Stimulated activated effector memory CD8-positive, alpha-beta T cell treated with anti-CD3 and anti-CD28 coated beads, Interleukin-12 subunit alpha, Interleukin-12 subunit beta, amount 100 ng/mL, for 72 hours (primary cell): ENCODE data around the gene XRCC5.
A peak's percentile ranks its signal among the peaks of the same experiment; 100 is the strongest.
"Not testable (repeated sequence)": the region's sequence is repeated elsewhere in the genome, so short reads cannot be mapped to it uniquely, and the experiment has no call there.

Source experiments
- ATAC-seq: fragments of 150-1000 bp; cut with Tn5 transposase; 2 replicates; pipeline ENCODE4 v1.10.0; 2021
- DNase-seq, 2 donors: peaks; one replicate each; pipeline ENCODE4 v3.0.0; 2021 to 2022; ENCODE audit warnings: low spot score in 2 of 2
- H3K27ac Mint-ChIP-seq: one replicate; pipeline ENCODE4 v1.8.0; 2022; ENCODE audit warnings: mild to moderate bottlenecking, mixed read lengths
- H3K36me3 Mint-ChIP-seq: one replicate; pipeline ENCODE4 v1.8.0; 2022; ENCODE audit warnings: mild to moderate bottlenecking, mixed read lengths
- H3K4me1 Mint-ChIP-seq: one replicate; pipeline ENCODE4 v1.8.0; 2022; ENCODE audit warnings: mixed read lengths
- H3K4me3 Mint-ChIP-seq: one replicate; pipeline ENCODE4 v1.8.0; 2022; ENCODE audit warnings: mild to moderate bottlenecking, mixed read lengths
- H3K9me3 Mint-ChIP-seq: one replicate; pipeline ENCODE4 v1.8.0; 2022; ENCODE audit warnings: mixed read lengths

The XRCC5 gene

DNA sequence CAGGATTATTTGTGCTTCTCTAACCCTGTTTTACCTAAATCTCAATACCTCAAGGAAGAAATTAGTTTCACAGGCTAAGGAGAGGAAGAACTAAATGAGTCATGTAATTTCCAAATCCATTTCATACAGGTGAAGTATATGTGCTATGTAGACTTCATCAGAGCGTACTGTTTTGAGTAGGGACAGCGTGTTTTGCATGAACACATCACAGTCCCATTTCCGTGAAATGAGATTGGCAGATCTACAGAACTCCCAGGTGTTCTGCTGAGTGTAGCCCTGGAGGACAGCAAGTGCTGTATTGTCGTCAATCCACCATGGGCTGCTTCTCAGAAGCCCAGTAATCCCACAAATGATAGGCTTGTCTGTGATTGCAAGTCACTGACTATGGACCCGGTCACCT, 97.7 kb downstream of the XRCC5 start:
- DNase-seq = no peak
- H3K36me3 Mint-ChIP-seq = no peaks in the 10 kb centered on the region
- H3K27ac Mint-ChIP-seq = peak overlapping the region; percentile 68
- peak; percentile 45 for ATAC-seq
- H3K4me3 Mint-ChIP-seq = no peak overlapping the region
- H3K9me3 Mint-ChIP-seq = no peaks in the 10 kb centered on the region
- peaks cover 32% of the 10 kb centered on the region for H3K4me1 Mint-ChIP-seq

DNA sequence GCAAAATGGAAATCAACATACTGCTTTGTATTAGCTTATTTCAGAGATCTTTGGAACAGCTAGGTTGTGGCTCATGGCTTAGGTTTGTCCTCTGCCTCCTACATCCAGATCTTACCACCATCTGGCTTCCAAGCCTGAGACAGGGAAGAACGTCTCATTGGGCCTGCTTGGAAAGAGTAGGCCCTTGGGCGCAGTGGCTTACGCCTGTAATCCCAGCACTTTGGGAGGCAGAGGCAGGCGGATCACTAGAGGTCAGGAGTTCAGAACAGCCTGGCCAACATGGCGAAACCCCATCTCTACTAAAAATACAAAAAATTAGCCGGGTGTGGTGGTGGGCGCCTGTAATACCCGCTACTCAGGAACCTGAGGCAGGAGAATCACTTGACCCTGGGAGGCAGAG, 99.5 kb downstream of the XRCC5 start:
- not testable (repeated sequence) for H3K27ac Mint-ChIP-seq, H3K4me3 Mint-ChIP-seq, DNase-seq, H3K9me3 Mint-ChIP-seq, H3K36me3 Mint-ChIP-seq, ATAC-seq
- peaks cover 32% of the 10 kb centered on the region for H3K4me1 Mint-ChIP-seq

DNA sequence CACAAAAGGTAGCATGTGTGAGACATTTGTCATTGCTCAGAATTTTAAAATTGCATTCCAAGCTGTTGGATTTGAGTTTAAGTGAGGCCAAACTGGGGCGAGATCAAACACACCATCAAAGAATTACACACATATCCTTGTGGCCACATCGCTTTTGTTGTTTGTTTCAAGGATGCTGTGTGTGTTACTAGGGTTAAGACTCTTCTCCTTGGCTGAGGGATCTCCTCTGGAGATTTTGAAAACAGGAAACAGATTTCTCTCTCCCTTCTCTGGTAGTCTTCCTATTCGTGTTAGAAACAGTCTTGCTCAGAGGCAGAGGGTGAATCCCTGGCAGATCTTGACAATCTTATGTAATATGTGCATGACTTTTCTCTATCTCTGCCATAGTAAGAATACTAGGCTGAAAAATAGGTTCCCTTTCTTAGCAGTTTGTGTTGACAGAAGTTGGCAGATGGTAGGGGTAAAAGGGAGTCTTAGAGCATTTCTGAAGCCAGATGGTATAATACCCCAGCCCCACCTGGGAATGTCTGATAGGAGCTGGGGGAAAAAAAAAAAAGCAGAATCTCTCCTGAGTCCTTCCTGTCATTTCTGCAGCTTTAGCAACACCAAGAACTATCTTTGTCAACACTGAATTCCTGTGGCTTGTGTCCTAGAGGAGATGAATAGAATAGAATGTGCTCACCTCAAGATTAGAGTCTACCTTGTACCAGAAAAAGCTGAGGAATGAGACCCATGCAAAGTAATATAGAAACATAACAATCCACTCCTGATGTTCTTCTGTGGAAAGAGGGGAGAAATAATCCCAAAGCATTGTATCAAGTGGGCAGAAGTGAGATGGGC, 101.8 kb downstream of the XRCC5 start:
- peak overlapping the region; percentile 89 for H3K27ac Mint-ChIP-seq
- H3K4me1 Mint-ChIP-seq = peaks cover 22% of the 10 kb centered on the region
- H3K36me3 Mint-ChIP-seq = peaks cover 6% of the 10 kb centered on the region

DNA sequence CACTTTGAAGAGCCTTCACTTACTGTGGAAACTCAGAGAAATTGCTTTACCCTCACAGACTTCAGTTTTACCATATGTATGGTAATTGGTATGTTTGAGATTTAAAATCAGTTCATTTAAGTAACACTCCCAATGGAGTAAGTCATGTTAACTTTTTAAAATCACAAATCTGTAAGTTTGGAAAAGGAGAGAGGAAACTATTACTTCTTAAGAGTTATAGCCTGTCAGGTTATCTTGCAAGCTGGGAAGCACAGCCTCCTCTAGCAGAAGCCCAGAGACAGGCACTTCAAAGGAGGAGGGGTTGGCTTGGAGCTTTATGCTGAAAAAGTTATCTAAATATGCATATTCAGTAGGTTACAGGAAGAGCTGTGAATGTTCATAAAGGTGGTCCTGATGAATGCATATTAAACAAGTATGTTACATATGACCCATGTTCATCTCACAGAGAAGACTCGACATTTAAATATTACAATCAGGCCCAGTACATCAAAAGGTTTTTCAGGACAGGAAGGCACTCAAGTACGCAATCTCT, 102.5 kb downstream of the XRCC5 start:
- peaks cover 6% of the 10 kb centered on the region for H3K36me3 Mint-ChIP-seq
- H3K4me3 Mint-ChIP-seq = no peak overlapping the region
- DNase-seq (no peak), ATAC-seq (no peak)
- H3K4me1 Mint-ChIP-seq = peaks cover 16% of the 10 kb centered on the region
- H3K9me3 Mint-ChIP-seq = no peaks in the 10 kb centered on the region
- H3K27ac Mint-ChIP-seq = peak overlapping the region; percentile 89

More for the DNA sequence above, 101.8 kb downstream of the XRCC5 start:
- ATAC-seq (no peak), DNase-seq (no peak)
- Mint-ChIP-seq H3K9me3 (no peaks in the 10 kb centered on the region), H3K4me3 (no peak overlapping the region)

DNA sequence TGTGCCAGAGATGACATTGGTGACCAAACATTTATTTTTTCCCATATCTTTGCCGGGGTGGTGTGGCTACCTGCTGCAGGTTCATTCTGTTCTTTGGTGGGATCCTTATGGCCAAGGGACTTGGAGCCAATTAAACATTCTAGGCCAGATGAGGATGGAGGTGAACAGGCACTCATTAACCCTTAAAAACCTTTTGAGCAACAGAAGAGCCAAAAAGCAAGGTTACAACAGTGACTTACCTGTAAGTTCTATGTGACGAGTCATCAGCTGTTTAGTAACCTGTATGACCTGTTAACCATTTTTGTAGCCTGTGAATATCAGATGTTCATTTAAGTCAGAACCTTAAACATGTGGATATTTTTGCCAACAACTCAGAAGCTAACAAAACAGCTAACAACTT, 105.6 kb downstream of the XRCC5 start:
- DNase-seq (no peak), ATAC-seq (no peak)
- H3K9me3 Mint-ChIP-seq = no peaks in the 10 kb centered on the region
- no peak overlapping the region for H3K4me3 Mint-ChIP-seq
- peaks cover 27% of the 10 kb centered on the region for H3K4me1 Mint-ChIP-seq
- H3K36me3 Mint-ChIP-seq = peaks cover 6% of the 10 kb centered on the region
- no peak overlapping the region for H3K27ac Mint-ChIP-seq

DNA sequence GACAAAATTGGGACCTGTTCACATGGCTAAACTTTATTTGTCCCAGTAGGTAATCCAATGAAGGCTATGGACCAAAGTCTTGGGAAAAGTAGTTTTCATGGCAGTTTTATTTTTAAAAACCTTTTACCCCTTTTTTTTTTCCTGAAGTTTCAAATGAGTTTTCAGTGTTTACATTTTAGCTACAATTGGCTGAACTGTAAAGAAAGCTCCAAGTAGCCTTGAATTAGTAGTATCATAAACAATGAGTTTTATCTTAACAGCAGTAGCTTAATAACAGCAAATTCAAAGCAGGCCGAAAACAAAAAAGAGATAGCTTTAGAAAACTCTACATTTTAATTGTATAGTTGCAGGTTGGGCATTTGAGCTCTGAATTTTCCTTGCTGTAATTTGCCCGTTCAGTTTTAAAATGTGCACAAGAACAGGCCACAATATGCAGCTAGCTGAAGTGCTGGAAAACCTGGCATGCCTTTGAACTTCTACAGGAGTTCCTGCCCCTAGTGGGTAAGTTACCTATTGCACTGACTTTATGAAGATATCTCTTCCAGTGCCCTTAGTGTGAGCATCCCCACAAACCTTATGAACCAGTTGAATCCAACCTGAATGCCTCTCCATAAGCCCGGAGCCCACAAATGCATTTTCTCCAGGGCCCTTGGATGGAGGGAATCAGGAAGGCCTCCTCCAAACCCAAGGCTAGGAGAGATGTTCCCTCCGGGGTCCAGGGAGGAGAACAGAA, 106.7 kb downstream of the XRCC5 start:
- no peak overlapping the region for H3K4me3 Mint-ChIP-seq
- peaks cover 28% of the 10 kb centered on the region for H3K4me1 Mint-ChIP-seq
- ATAC-seq = no peak
- peaks cover 6% of the 10 kb centered on the region for H3K36me3 Mint-ChIP-seq
- H3K9me3 Mint-ChIP-seq = no peaks in the 10 kb centered on the region
- H3K27ac Mint-ChIP-seq = peak overlapping the region; percentile 36
- DNase-seq = no peak

DNA sequence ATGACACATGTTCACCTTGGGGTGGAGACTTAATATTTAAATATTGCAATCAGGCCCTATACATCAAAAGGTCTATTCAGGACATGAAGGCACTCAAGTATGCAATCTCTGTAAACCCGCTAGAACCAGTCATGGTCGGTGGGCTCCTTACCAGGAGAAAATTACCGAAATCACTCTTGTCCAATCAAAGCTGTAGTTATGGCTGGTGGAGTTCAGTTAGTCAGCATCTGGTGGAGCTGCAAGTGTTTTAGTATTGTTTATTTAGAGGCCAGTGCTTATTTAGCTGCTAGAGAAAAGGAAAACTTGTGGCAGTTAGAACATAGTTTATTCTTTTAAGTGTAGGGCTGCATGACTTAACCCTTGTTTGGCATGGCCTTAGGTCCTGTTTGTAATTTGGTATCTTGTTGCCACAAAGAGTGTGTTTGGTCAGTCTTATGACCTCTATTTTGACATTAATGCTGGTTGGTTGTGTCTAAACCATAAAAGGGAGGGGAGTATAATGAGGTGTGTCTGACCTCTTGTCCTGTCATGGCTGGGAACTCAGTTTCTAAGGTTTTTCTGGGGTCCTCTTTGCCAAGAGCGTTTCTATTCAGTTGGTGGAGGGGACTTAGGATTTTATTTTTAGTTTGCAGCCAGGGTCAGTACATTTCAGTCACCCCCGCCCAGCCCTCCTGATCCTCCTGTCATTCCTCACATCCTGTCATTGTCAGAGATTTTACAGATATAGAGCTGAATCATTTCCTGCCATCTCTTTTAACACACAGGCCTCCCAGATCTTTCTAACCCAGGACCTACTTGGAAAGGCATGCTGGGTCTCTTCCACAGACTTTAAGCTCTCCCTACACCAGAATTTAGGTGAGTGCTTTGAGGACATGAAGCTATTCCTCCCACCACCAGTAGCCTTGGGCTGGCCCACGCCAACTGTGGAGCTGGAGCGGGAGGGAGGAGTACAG, 108.1 kb downstream of the XRCC5 start:
- Mint-ChIP-seq H3K4me1 (peaks cover 40% of the 10 kb centered on the region), H3K36me3 (peaks cover 6% of the 10 kb centered on the region), H3K27ac (peak overlapping the region; percentile 68), H3K4me3 (no peak overlapping the region), H3K9me3 (no peaks in the 10 kb centered on the region)
- peak; percentile 83 for ATAC-seq
- no peak for DNase-seq

DNA sequence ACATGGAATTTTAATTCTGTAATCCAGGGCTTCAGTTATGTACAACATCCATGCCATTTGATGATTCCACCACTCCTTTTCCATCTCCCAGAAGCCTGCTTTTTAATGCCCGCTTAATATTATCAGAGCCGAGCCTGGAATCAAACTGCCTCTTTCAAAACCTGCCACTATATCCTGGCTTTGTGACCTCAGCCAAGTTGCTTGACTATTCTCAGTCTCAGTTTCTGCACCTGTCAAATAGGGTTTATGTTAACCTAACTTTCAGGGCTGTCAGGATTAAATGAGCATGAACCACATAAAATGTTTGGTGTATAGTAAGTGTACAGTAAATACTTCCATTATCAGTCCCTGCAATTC, 108.7 kb downstream of the XRCC5 start:
- DNase-seq (no peak), ATAC-seq (no peak)
- Mint-ChIP-seq H3K9me3 (no peaks in the 10 kb centered on the region), H3K36me3 (peaks cover 6% of the 10 kb centered on the region), H3K4me1 (peaks cover 47% of the 10 kb centered on the region), H3K4me3 (no peak overlapping the region), H3K27ac (peak overlapping the region; percentile 68)

DNA sequence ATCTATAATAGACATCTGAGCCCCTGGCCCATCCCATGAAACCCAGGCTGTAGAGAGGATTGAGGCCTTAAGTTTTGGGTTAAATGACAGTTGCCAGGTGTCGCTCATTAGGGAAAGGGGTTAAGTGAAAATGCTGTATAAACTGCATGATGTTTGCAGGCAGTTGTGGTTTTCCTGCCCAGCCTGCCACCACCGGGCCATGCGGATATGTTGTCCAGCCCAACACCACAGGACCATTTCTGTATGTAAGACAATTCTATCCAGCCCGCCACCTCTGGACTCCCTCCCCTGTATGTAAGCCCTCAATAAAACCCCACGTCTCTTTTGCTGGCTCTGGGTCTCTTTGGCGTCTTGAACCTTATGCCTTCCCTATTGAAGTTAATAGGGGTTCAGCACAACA, 110.7 kb downstream of the XRCC5 start:
- no peaks in the 10 kb centered on the region for H3K9me3 Mint-ChIP-seq
- H3K27ac Mint-ChIP-seq = no peak overlapping the region
- H3K4me1 Mint-ChIP-seq = peaks cover 52% of the 10 kb centered on the region
- no peak overlapping the region for H3K4me3 Mint-ChIP-seq
- ATAC-seq (no peak), DNase-seq (no peak)
- peaks cover 1% of the 10 kb centered on the region for H3K36me3 Mint-ChIP-seq

DNA sequence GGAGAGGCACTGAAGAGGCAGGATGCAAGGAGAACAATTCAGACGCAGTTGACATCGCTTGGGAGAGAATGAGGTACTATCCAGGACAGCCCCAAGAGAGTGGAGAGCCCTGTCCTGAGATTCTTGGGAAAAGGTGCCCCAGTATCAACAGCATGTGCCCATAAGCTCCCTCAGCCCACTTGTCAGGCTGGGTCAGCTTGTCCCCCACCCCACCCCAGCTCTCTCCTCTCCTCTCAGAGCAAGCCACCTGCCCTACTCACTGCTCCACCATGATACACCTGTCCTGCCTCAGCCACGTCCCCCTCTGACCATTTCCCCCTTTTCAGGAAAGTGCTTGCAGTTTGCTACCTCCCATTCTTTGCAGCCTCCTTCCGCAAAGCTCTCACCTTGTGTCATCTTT, 111.8 kb downstream of the XRCC5 start:
- no peak overlapping the region for H3K27ac Mint-ChIP-seq
- H3K9me3 Mint-ChIP-seq = no peaks in the 10 kb centered on the region
- ATAC-seq = no peak
- H3K4me3 Mint-ChIP-seq = no peak overlapping the region
- DNase-seq = no peak
- H3K4me1 Mint-ChIP-seq = peaks cover 52% of the 10 kb centered on the region
- no peaks in the 10 kb centered on the region for H3K36me3 Mint-ChIP-seq

DNA sequence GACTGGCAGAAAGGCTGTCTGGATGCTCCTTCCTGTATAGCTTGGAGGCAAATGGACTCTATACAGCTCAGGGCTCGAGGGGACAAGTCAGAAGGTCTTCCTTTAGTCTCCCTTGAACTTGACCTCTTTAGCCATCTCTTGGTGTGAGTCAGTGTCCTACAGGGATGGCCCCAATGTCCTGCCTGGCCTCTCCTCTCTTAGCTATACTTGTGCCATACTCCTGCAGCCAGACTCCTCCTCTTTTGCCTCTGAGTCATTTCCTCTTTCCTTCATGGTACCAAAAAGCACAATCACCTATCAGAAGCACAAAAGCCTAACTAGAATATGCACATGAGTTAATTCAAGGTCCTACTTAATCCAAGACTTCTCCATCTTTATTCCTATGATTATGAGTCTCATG, 112.7 kb downstream of the XRCC5 start:
- no peak for DNase-seq
- Mint-ChIP-seq H3K9me3 (no peaks in the 10 kb centered on the region), H3K27ac (no peak overlapping the region), H3K36me3 (no peaks in the 10 kb centered on the region), H3K4me1 (peaks cover 49% of the 10 kb centered on the region), H3K4me3 (no peak overlapping the region)
- ATAC-seq = peak; percentile 52

DNA sequence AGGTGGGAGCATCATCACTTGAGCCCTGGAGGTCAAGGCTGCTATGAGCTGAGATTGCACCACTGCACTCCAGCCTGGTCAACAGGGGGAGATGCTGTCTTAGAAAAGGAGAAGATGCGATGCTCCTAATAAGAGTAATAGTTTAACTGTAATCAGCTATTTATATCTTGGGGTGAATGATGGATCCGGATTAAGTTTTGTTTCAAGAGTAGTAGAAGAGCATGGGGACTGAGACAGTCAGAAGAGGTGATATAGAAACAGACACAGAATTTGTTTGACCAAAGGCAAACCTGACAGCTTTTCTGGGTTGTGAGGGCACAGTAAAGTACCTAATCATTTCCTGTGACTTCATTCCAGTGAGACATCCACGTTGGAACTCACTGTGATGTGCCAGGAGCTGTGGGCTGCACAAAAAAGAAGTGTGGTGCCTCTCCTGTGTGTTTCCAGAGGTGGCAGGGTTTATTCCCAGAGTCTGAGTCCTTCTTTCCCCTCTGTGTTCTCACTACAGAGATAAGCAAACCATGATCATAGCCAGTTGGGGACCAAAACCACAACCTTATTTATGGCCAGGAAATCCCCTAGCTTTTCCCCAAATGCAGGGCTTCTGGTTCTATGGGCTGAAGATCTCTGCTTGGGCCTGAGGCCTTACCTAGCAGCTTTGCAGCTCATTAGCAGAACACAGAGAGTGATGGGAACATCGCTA, 113.7 kb downstream of the XRCC5 start:
- H3K9me3 Mint-ChIP-seq = no peaks in the 10 kb centered on the region
- peaks cover 39% of the 10 kb centered on the region for H3K4me1 Mint-ChIP-seq
- DNase-seq = no peak
- H3K36me3 Mint-ChIP-seq = no peaks in the 10 kb centered on the region
- peak overlapping the region; percentile 60 for H3K27ac Mint-ChIP-seq
- peak; percentile 83 for ATAC-seq
- H3K4me3 Mint-ChIP-seq = peak overlapping the region; percentile 14

DNA sequence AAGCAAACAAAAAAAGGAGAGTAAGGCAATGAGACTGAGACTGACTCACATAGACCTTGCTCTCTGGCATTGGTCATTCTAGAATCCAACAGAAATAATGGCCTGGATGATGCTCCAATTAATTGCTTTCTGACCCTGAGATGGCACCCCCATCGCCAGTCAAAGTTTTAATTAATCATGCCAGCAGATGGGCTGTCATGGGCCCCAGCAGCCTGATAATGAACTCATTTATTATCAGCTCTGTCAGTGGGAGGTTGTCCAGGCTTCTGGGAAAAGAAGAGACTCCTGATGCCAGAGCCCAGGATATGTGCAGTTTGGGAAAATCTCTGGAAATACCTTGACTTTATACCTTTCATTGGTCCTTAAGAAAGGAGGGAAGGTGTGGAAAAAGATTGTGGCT, 115.2 kb downstream of the XRCC5 start:
- DNase-seq (no peak), ATAC-seq (no peak)
- H3K9me3 Mint-ChIP-seq = no peaks in the 10 kb centered on the region
- H3K36me3 Mint-ChIP-seq = no peaks in the 10 kb centered on the region
- H3K27ac Mint-ChIP-seq = no peak overlapping the region
- no peak overlapping the region for H3K4me3 Mint-ChIP-seq
- H3K4me1 Mint-ChIP-seq = peaks cover 35% of the 10 kb centered on the region

DNA sequence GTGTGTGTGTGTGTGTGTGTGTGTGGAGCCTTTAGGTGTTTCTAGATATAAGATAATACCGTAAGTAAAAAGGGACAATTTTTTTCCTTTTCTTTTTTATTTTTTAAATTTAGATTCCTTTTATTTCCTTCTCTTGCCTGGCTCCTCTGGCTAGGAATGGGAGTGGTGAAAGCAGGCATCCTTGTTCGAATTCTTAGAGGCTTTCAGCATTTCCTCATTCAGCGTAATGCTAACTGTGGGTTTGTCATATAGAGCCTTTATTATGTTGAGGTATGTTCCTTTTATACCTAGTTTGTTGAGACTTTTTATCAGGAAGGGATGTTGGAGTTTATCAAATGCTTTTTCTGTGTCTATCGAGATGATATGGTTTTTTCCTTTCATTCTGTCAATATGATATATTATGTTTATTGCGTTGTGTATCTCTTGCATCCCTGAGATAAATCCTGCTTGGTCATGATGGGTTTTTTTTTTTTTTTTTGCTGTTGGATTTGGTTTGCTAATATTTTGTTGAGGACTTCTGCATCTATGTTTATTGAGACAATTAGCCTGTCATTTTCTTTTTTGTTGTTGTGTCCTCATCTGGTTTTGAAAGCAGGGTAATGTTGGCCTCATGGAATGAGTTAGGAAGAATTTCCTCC, 120.2 kb downstream of the XRCC5 start:
- no peak for ATAC-seq
- Mint-ChIP-seq H3K36me3 (no peaks in the 10 kb centered on the region), H3K4me3 (no peak overlapping the region), H3K27ac (no peak overlapping the region), H3K9me3 (peaks cover 12% of the 10 kb centered on the region), H3K4me1 (peaks cover 10% of the 10 kb centered on the region)
- no peak for DNase-seq
